ENCODE data around the gene RBMS1. TPM values are rescaled to one million over a fixed set of nuclear protein-coding genes. Genes with fewer than 3 reads are reported as not detected.

Gene RBMS1
- total RNA-seq, 4 donors from 2014 or later, result 13.5 to 31.6 (median 23.0) TPM

DNA sequence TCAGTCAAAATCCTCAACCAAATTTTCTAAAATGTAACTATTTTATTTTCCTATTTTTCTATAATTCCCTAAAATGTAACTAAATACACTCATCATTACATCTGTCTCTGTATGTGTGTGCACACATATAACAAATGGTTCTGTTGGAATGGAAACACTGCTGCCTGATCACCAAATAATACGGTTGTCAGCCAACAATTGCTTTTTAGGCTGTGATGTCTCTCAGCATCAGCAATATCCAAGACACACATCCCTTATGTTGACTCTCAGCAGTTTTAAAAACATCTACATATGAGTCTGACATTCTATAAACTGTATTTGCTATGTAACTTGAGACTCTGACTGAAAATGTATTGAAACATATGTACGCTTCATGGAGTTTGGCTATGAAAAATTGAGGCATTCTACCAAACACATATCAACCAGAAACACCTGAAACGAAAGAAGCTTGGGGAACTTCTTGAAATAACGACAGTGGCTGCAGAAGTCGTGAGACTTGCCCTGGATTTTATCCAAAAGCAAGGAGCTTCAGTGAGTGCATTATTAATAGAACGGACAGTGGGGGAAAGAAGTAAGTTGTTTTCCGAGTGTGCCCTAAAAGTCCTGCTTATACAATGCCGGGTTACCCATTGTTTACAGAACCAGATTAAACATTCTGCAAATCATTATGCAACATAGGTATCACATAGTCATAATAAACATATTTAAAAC is 183.3 kb downstream of the RBMS1 start:
- Histone ChIP-seq H3K27me3 (no peaks in the 10 kb centered on the region), H3K4me1 (peaks cover 0 to 27% (median 2%) of the 10 kb centered on the region in 4 donors), H3K4me3 (no peak overlapping the region), H3K36me3 (no peaks in the 10 kb centered on the region), H3K9me3 (no peaks in the 10 kb centered on the region), H3K27ac (peak overlapping the region in 1 of 4 donors; percentile 12)
- in situ Hi-C loops (cut with MboI; ENCODE audit: low pct_ligation_motif_present in 1 of 4, low pct_unique_long_range_greater_than_20kb in 1 of 4, low sequenced_read_pairs in 3 of 4), result no loop called here
- intact Hi-C loops (cut with DNase I; ENCODE audit: low total_unique reads), result no loop called here
- TF ChIP-seq EP300 (IDR thresholded peaks at IDR 0.05; ENCODE audit: low read depth), result no peak
- TF ChIP-seq, protein P1, sequence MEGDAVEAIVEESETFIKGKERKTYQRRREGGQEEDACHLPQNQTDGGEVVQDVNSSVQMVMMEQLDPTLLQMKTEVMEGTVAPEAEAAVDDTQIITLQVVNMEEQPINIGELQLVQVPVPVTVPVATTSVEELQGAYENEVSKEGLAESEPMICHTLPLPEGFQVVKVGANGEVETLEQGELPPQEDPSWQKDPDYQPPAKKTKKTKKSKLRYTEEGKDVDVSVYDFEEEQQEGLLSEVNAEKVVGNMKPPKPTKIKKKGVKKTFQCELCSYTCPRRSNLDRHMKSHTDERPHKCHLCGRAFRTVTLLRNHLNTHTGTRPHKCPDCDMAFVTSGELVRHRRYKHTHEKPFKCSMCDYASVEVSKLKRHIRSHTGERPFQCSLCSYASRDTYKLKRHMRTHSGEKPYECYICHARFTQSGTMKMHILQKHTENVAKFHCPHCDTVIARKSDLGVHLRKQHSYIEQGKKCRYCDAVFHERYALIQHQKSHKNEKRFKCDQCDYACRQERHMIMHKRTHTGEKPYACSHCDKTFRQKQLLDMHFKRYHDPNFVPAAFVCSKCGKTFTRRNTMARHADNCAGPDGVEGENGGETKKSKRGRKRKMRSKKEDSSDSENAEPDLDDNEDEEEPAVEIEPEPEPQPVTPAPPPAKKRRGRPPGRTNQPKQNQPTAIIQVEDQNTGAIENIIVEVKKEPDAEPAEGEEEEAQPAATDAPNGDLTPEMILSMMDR (IDR thresholded peaks at IDR 0.05), result no peak
- TF ChIP-seq POLR2AphosphoS5 (IDR thresholded peaks at IDR 0.05), result no peak
- no peak for TF ChIP-seq POLR2A (IDR thresholded peaks at IDR 0.05)
- no peak for DNase-seq
- 60 to 74% methylated on average over 8 of the region's 8 CpGs for WGBS, 2 donors (ENCODE audit: low coverage in 1 of 2)

DNA sequence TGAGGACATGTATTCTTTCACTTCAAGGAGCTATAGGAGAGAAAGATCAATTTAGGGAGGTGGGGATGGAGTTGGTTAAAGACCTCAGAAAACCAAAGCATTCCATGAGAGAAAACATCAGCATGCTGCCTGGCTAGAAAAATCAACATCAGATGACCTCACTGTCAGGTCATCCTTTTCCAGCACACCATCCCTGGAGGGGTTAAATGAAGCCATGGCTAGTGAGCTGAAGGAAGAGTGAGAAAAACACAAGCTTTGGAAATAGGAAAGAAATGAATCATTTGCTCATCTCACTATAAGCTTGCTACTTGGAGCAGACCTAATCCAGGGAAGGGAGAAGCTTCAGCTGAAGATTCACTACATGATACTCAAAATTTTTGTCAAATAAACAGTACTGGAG is 184.0 kb downstream of the RBMS1 start:
- intact Hi-C loops (cut with DNase I; ENCODE audit: low total_unique reads) (no loop called here), in situ Hi-C loops (cut with MboI; ENCODE audit: low pct_ligation_motif_present in 1 of 4, low pct_unique_long_range_greater_than_20kb in 1 of 4, low sequenced_read_pairs in 3 of 4) (no loop called here)
- DNase-seq, result no peak
- no peak overlapping the region for H3K4me3 ChIP-seq
- H3K4me1 ChIP-seq, result peaks cover 0 to 26% (median 0%) of the 10 kb centered on the region in 4 donors
- no peaks in the 10 kb centered on the region for H3K9me3 ChIP-seq
- no peaks in the 10 kb centered on the region for H3K36me3 ChIP-seq
- TF ChIP-seq, protein P1 (IDR thresholded peaks at IDR 0.05), result no peak
- TF ChIP-seq EP300 (IDR thresholded peaks at IDR 0.05; ENCODE audit: low read depth) (no peak), POLR2AphosphoS5 (IDR thresholded peaks at IDR 0.05) (no peak), POLR2A (IDR thresholded peaks at IDR 0.05) (no peak)
- H3K27me3 ChIP-seq, result no peaks in the 10 kb centered on the region
- H3K27ac ChIP-seq, result peak overlapping the region in 1 of 4 donors; percentile 8

DNA sequence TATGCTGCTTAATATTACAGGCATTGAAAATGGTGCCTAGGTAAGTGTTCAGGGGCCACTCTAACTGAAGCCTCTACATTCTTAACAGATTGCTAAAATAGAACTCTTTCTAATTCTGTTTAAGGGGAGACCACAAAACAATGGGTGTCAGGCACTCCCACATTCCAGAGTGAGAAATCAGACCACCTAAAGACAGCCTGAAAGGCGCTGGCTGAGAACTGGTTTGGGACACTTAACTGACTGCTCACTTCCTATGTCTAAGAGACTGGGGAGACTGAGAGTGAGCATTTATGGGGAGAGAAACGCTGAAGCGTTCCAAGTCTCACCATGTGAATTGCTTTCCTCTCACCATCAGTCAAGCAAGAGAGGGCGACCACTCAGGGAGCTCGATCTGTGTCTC is 184.7 kb downstream of the RBMS1 start:
- peak overlapping the region in 1 of 4 donors; percentile 8 for H3K27ac ChIP-seq
- 69 to 96% methylated on average over 5 of the region's 5 CpGs for WGBS, 2 donors (ENCODE audit: low coverage in 1 of 2)
- no peak for DNase-seq
- peaks cover 0 to 24% (median 2%) of the 10 kb centered on the region in 4 donors for H3K4me1 ChIP-seq
- H3K36me3 ChIP-seq, result no peaks in the 10 kb centered on the region
- H3K9me3 ChIP-seq, result no peaks in the 10 kb centered on the region
- no peak overlapping the region for H3K4me3 ChIP-seq
- intact Hi-C loops (cut with DNase I; ENCODE audit: low total_unique reads) (no loop called here), in situ Hi-C loops (cut with MboI; ENCODE audit: low pct_ligation_motif_present in 1 of 4, low pct_unique_long_range_greater_than_20kb in 1 of 4, low sequenced_read_pairs in 3 of 4) (no loop called here)
- TF ChIP-seq EP300 (IDR thresholded peaks at IDR 0.05; ENCODE audit: low read depth) (no peak), POLR2AphosphoS5 (IDR thresholded peaks at IDR 0.05) (no peak), POLR2A (IDR thresholded peaks at IDR 0.05) (no peak)
- TF ChIP-seq, protein P1 (IDR thresholded peaks at IDR 0.05), result no peak
- no peaks in the 10 kb centered on the region for H3K27me3 ChIP-seq

DNA sequence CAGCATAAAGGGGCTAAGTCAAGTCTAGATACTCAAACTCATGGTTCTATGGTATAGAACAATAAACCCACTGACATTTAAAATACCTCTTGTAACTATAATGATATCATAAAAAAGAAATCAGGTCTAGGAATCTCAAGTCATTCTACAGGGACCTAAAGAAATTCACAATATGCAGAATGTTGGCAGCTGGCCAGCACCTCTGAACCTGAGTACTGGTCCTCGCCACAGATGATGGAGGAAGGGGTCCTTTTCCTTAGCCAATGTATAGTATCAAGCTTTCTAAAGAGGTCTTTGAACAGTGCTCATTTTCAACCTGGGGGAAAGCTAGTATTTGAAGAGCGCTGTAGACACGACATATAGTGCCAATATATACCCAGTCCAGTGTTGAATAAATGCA is 185.1 kb downstream of the RBMS1 start:
- Histone ChIP-seq H3K27me3 (no peaks in the 10 kb centered on the region), H3K4me1 (peaks cover 0 to 20% (median 4%) of the 10 kb centered on the region in 4 donors), H3K9me3 (no peaks in the 10 kb centered on the region), H3K4me3 (no peak overlapping the region), H3K27ac (no peak overlapping the region), H3K36me3 (no peaks in the 10 kb centered on the region)
- 95 to 100% methylated on average over 3 of the region's 3 CpGs for WGBS, 2 donors (ENCODE audit: low coverage in 1 of 2)
- DNase-seq, result no peak
- intact Hi-C loops (cut with DNase I; ENCODE audit: low total_unique reads), result no loop called here
- no peak for TF ChIP-seq POLR2A (IDR thresholded peaks at IDR 0.05)
- TF ChIP-seq, protein P1 (IDR thresholded peaks at IDR 0.05), result no peak
- TF ChIP-seq POLR2AphosphoS5 (IDR thresholded peaks at IDR 0.05), result no peak
- no peak for TF ChIP-seq EP300 (IDR thresholded peaks at IDR 0.05; ENCODE audit: low read depth)
- in situ Hi-C loops (cut with MboI; ENCODE audit: low pct_ligation_motif_present in 1 of 4, low pct_unique_long_range_greater_than_20kb in 1 of 4, low sequenced_read_pairs in 3 of 4), result no loop called here
